Measurements from ENCODE around the gene AGAP3.

GRCh38 chr7:151085329-151085690 is 965 bp upstream of the AGAP3 start:
- TF ChIP-seq CTCF (IDR thresholded peaks at IDR 0.05) = no peak
- no peak for TF ChIP-seq POLR2A (IDR thresholded peaks at IDR 0.05)
